ENCODE measurements around the gene LRRC4C. TPM values are rescaled to one million over a fixed set of nuclear protein-coding genes. Genes with fewer than 3 reads are reported as not detected.

LRRC4C gene
- total RNA-seq, 2 donors from 2014 or later: 2.7 to 2.8 TPM

- Histone ChIP-seq H3K27ac (no peak overlapping the region), H3K36me3 (no peaks in the 10 kb centered on the region), H3K4me1 (no peaks in the 10 kb centered on the region), H3K9me3 (no peaks in the 10 kb centered on the region), H3K4me3 (no peak overlapping the region), H3K27me3 (no peaks in the 10 kb centered on the region)
- TF ChIP-seq CTCF (IDR thresholded peaks at IDR 0.05): no peak
- DNase-seq (ENCODE audit: low spot score): no peak
These were observed 1024.1 kb downstream of the LRRC4C start for GRCh38 chr11:40435344-40435743.

GRCh38 chr11:40434926-40435325, 1024.5 kb downstream of the LRRC4C start:
- Histone ChIP-seq H3K36me3 (no peaks in the 10 kb centered on the region), H3K4me1 (no peaks in the 10 kb centered on the region), H3K27me3 (no peaks in the 10 kb centered on the region), H3K9me3 (no peaks in the 10 kb centered on the region), H3K4me3 (no peak overlapping the region), H3K27ac (no peak overlapping the region)
- DNase-seq (ENCODE audit: low spot score): no peak
- TF ChIP-seq CTCF (IDR thresholded peaks at IDR 0.05): no peak

- no peaks in the 10 kb centered on the region for H3K27me3 ChIP-seq
- no peak overlapping the region for H3K4me3 ChIP-seq
- H3K4me1 ChIP-seq: no peaks in the 10 kb centered on the region
- no peak for DNase-seq (ENCODE audit: low spot score)
- no peaks in the 10 kb centered on the region for H3K36me3 ChIP-seq
- H3K27ac ChIP-seq: no peak overlapping the region
- H3K9me3 ChIP-seq: no peaks in the 10 kb centered on the region
- no peak for TF ChIP-seq CTCF (IDR thresholded peaks at IDR 0.05)
These were observed 1027.1 kb downstream of the LRRC4C start for GRCh38 chr11:40432358-40432757.

- no peaks in the 10 kb centered on the region for H3K4me1 ChIP-seq
- no peak for TF ChIP-seq CTCF (IDR thresholded peaks at IDR 0.05)
- no peaks in the 10 kb centered on the region for H3K27me3 ChIP-seq
- no peak overlapping the region for H3K27ac ChIP-seq
- H3K4me3 ChIP-seq: no peak overlapping the region
- no peaks in the 10 kb centered on the region for H3K9me3 ChIP-seq
- no peak for DNase-seq (ENCODE audit: low spot score)
- H3K36me3 ChIP-seq: no peaks in the 10 kb centered on the region
These were observed 1034.3 kb downstream of the LRRC4C start for GRCh38 chr11:40425168-40425567.

- Histone ChIP-seq H3K27ac (no peak overlapping the region), H3K36me3 (no peaks in the 10 kb centered on the region), H3K4me3 (no peak overlapping the region), H3K27me3 (no peaks in the 10 kb centered on the region), H3K9me3 (no peaks in the 10 kb centered on the region), H3K4me1 (no peaks in the 10 kb centered on the region)
- no peak for TF ChIP-seq CTCF (IDR thresholded peaks at IDR 0.05)
- DNase-seq (ENCODE audit: low spot score): no peak
These were observed 1038.1 kb downstream of the LRRC4C start for GRCh38 chr11:40421208-40421981.

- no peak overlapping the region for H3K27ac ChIP-seq
These were observed 1041.8 kb downstream of the LRRC4C start for GRCh38 chr11:40417627-40418026.

More at GRCh38 chr11:40417627-40418026, 1041.8 kb downstream of the LRRC4C start:
- Histone ChIP-seq H3K4me3 (no peak overlapping the region), H3K9me3 (no peaks in the 10 kb centered on the region), H3K36me3 (no peaks in the 10 kb centered on the region), H3K4me1 (no peaks in the 10 kb centered on the region), H3K27me3 (no peaks in the 10 kb centered on the region)
- no peak for TF ChIP-seq CTCF (IDR thresholded peaks at IDR 0.05)
- DNase-seq (ENCODE audit: low spot score): no peak

Data from right atrium auricular region (tissue), 2 donors.